Caco-2 (cell line): Measurements from ENCODE around the gene NMUR2. TPM values are rescaled to one million over a fixed set of nuclear protein-coding genes. Genes with fewer than 3 reads are reported as not detected.

Source experiments
- BruUV-seq: library from RNA; stranded (reverse); fragments of 400-500 nt; replicated peaks from 2 replicates; lab custom pipeline; 2021; lab: Mats Ljungman, UMichigan
- CTCF ChIA-PET: fragments of 300-600 bp; sonication (Branson Sonifier 250); formaldehyde crosslinking; loops from one replicate; lab custom pipeline; 2022; ENCODE audit warnings: antibody characterized with exemption; lab: Charles Lee
- POLR2A ChIA-PET: fragments of 300-600 bp; sonication (Branson Sonifier 250); formaldehyde crosslinking; loops from one replicate; lab custom pipeline; 2022; ENCODE audit warnings: antibody characterized with exemption; lab: Charles Lee
- DNase-seq, 2 experiments: peaks; one replicate each; pipeline versions ENCODE4 v3.0.0 to v3.0.0-alpha.2; 2020 to 2022
- H3K27me3 ChIP-seq: replicated peaks from 2 replicates; pipeline ENCODE4 v1.6.0; 2011; ENCODE audit warnings: low read length; ENCODE audit not compliant: control insufficient read depth, insufficient read depth
- H3K36me3 ChIP-seq: 2 replicates; pipeline ENCODE4 v1.5.1; 2011; ENCODE audit warnings: low read length; ENCODE audit not compliant: control insufficient read depth, insufficient read depth
- H3K4me1 ChIP-seq: fragments of 250-450 bp; sonication (Bioruptor Pico); 2 replicates; pipeline ENCODE4 v1.5.1; 2020; ENCODE audit warnings: mild to moderate bottlenecking
- H3K4me3 ChIP-seq: 2 replicates; pipeline ENCODE4 v1.5.1; 2011; ENCODE audit warnings: low read depth, mild to moderate bottlenecking, control low read depth, low read length
- H3K9me3 ChIP-seq: fragments of 250-450 bp; sonication (Bioruptor Pico); 2 replicates; pipeline ENCODE4 v1.5.1; 2020; ENCODE audit warnings: mild to moderate bottlenecking, moderate library complexity
- H3K27ac Mint-ChIP-seq: one replicate; pipeline ENCODE4 v1.8.0; 2022; ENCODE audit warnings: mixed read lengths; ENCODE audit not compliant: unreplicated experiment
- H3K27me3 Mint-ChIP-seq: one replicate; pipeline ENCODE4 v1.8.0; 2022; ENCODE audit warnings: mixed read lengths; ENCODE audit not compliant: insufficient read depth, unreplicated experiment
- H3K36me3 Mint-ChIP-seq: one replicate; pipeline ENCODE4 v1.8.0; 2022; ENCODE audit warnings: mild to moderate bottlenecking, mixed read lengths; ENCODE audit not compliant: insufficient read depth, unreplicated experiment
- H3K4me1 Mint-ChIP-seq: one replicate; pipeline ENCODE4 v1.8.0; 2022; ENCODE audit warnings: low read depth, mixed read lengths; ENCODE audit not compliant: unreplicated experiment
- H3K4me3 Mint-ChIP-seq: one replicate; pipeline ENCODE4 v1.8.0; 2022; ENCODE audit warnings: mild to moderate bottlenecking, moderate library complexity, mixed read lengths; ENCODE audit not compliant: unreplicated experiment
- H3K9me3 Mint-ChIP-seq: one replicate; pipeline ENCODE4 v1.8.0; 2022; ENCODE audit warnings: mixed read lengths; ENCODE audit not compliant: unreplicated experiment
- CTCF ChIP-seq, 2 experiments: fragments of 200-600 bp in 1 of 2; IDR thresholded peaks; 1 replicate in 1 of 2; 2 replicates in 1 of 2; pipeline versions ENCODE4 v1.5.1 to v1.8.0; 2011 to 2022; ENCODE audit warnings: antibody characterized with exemption in 1 of 2, control low read depth in 1 of 2, inconsistent platforms in 1 of 2, low read depth in 1 of 2, low read length in 1 of 2, mild to moderate bottlenecking in 1 of 2, moderate library complexity in 1 of 2; ENCODE audit not compliant: insufficient read depth in 1 of 2, severe bottlenecking in 1 of 2, unreplicated experiment in 1 of 2
- intact Hi-C: fragments of 100-400 bp; cut with micrococcal nuclease; formaldehyde crosslinking; loops from one replicate; pipeline ENCODE4 v1.10.0; 2022; ENCODE audit not compliant: unreplicated experiment
- total RNA-seq: library from RNA; stranded (reverse); gene quantifications from 2 replicates; pipeline ENCODE4 v1.2.3, GENCODE V29; 2022

The NMUR2 gene
- total RNA-seq, 1 experiment from 2014 or later: 0.57 TPM

- CTCF ChIA-PET: no interaction called here
- no peak overlapping the region for H3K4me3 Mint-ChIP-seq
- H3K4me1 Mint-ChIP-seq: no peaks in the 10 kb centered on the region
- H3K36me3 Mint-ChIP-seq: no peaks in the 10 kb centered on the region
- Histone ChIP-seq H3K27me3 (no peaks in the 10 kb centered on the region), H3K36me3 (no peaks in the 10 kb centered on the region), H3K4me3 (no peak overlapping the region), H3K4me1 (no peaks in the 10 kb centered on the region), H3K9me3 (no peaks in the 10 kb centered on the region)
- POLR2A ChIA-PET: no interaction called here
- no peak for DNase-seq
- H3K9me3 Mint-ChIP-seq: no peaks in the 10 kb centered on the region
- TF ChIP-seq CTCF (IDR thresholded peaks at IDR 0.05; ENCODE audit: insufficient read depth in 1 of 2, low read depth in 1 of 2, low read length in 1 of 2, severe bottlenecking in 1 of 2, unreplicated experiment in 1 of 2): no peak
- H3K27ac Mint-ChIP-seq: no peak overlapping the region
- intact Hi-C loops: no loop called here
- BruUV-seq: no TSS peak
- H3K27me3 Mint-ChIP-seq: no peaks in the 10 kb centered on the region
Measured at GRCh38 chr5:152424501-152424900, 19.4 kb upstream of the NMUR2 start.

- intact Hi-C loops: no loop called here
- Mint-ChIP-seq H3K27ac (no peak overlapping the region), H3K27me3 (no peaks in the 10 kb centered on the region), H3K4me1 (no peaks in the 10 kb centered on the region), H3K4me3 (no peak overlapping the region), H3K36me3 (no peaks in the 10 kb centered on the region), H3K9me3 (no peaks in the 10 kb centered on the region)
- no peaks in the 10 kb centered on the region for H3K9me3 ChIP-seq
- ChIA-PET POLR2A (no interaction called here), CTCF (no interaction called here)
- H3K4me3 ChIP-seq: no peak overlapping the region
- no peaks in the 10 kb centered on the region for H3K27me3 ChIP-seq
- no peaks in the 10 kb centered on the region for H3K36me3 ChIP-seq
- TF ChIP-seq CTCF (IDR thresholded peaks at IDR 0.05; ENCODE audit: insufficient read depth in 1 of 2, low read depth in 1 of 2, low read length in 1 of 2, severe bottlenecking in 1 of 2, unreplicated experiment in 1 of 2): no peak
- DNase-seq: no peak
- no TSS peak for BruUV-seq
- no peaks in the 10 kb centered on the region for H3K4me1 ChIP-seq
Measured at GRCh38 chr5:152422081-152422480, 17.0 kb upstream of the NMUR2 start.

GRCh38 chr5:152412129-152412528 lies 7.0 kb upstream of the NMUR2 start:
- H3K36me3 Mint-ChIP-seq: no peaks in the 10 kb centered on the region
- no peak for TF ChIP-seq CTCF (IDR thresholded peaks at IDR 0.05; ENCODE audit: insufficient read depth in 1 of 2, low read depth in 1 of 2, low read length in 1 of 2, severe bottlenecking in 1 of 2, unreplicated experiment in 1 of 2)
- H3K9me3 Mint-ChIP-seq: peaks cover 7% of the 10 kb centered on the region
- H3K27me3 ChIP-seq: no peaks in the 10 kb centered on the region; the same call in 1 of the 2 replicates
- CTCF ChIA-PET: no interaction called here
- no peaks in the 10 kb centered on the region for H3K4me1 Mint-ChIP-seq
- no peaks in the 10 kb centered on the region for H3K27me3 Mint-ChIP-seq
- H3K4me1 ChIP-seq: no peaks in the 10 kb centered on the region
- no TSS peak for BruUV-seq
- H3K4me3 Mint-ChIP-seq: no peak overlapping the region
- DNase-seq: no peak
- H3K9me3 ChIP-seq: no peaks in the 10 kb centered on the region
- H3K36me3 ChIP-seq: no peaks in the 10 kb centered on the region
- H3K27ac Mint-ChIP-seq: no peak overlapping the region
- no peak overlapping the region for H3K4me3 ChIP-seq
- POLR2A ChIA-PET: no interaction called here
- intact Hi-C loops: no loop called here
